UCSD-AML1 (cell line): ENCODE results near the gene ANKRD33.
A peak's percentile ranks its signal among the peaks of the same experiment; 100 is the strongest.
"Not testable (repeated sequence)": the region's sequence is repeated elsewhere in the genome, so short reads cannot be mapped to it uniquely, and the experiment has no call there.

ENCODE experiments used
- DNase-seq: peaks from one replicate; lab custom pipeline; 2025; ENCODE audit not compliant: unreplicated experiment; lab: John Stamatoyannopoulos, UW

Gene ANKRD33

DNA sequence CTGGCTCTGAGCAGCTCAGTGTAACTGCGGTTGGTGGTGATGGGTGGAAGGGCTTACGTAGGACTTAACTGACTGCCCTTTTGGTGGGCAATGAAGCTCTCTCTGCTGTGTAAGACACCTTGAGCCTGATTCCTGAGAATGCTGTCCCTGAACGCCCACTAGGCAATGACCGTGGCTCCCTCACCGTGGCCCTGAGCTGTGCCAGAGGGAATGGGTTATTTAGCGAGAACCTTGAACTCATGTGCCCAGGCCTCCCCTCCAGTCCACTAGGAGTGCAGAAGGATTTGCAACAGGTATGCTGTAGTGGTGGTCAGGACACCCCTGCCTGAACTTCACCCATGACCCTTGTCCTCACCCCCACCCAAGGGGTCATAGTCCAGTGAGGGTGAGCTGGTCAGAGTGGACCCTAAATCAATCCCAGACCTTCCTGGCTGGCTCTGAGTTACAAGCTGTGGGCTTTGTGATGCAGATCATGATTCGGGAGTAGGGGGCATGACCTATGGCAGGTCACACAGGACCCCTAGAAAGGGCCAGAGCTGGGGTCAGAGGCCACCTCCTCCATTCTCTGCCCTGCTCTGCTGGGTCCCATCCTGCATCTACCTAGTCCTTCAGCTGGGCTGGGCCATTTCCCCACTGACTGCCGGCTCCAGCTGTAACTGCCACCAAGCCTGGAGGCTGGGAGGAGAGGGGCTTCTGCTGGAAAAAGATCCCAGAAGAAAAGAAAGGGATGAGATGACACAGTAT is 14.5 kb upstream of the ANKRD33 start:
- no peak for DNase-seq

DNA sequence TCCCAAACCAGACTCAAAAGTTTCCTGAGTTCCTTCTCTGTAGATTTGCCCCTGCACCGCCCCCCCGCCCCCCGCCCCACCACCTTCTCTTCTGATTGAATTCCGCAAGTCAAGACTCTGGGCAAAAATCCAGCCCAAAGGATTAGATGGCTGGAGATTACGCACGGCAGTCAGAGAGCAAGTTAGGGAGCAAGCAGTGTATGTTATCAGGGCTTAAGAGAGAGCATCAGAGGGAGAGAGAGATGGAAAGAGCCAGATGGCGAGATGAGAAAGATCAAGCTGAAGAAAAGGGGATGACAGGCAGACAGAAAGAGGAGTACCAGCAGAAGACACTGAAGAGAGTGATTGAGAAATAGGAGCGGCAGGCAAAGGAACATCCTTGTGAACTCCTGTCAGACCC is 13.9 kb upstream of the ANKRD33 start:
- no peak for DNase-seq

DNA sequence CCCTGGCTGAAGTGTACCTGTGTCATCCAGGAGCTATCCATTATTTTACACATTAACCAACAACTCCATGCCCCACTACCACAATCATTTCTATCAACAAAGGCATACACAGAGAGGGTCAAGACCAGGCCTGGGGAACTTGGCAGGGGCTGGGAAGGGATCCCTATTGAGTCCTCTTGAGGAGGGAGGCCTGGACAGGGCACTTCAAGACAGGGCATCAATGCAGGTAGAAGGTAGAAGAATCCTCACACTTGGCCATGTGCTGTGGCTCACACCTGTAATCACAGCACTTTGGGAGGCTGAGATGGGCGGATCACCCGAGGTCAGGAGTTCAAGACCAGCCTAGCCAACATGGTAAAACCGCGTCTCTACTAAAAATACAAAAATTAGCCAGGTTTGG is 13.4 kb upstream of the ANKRD33 start:
- DNase-seq, result no peak

DNA sequence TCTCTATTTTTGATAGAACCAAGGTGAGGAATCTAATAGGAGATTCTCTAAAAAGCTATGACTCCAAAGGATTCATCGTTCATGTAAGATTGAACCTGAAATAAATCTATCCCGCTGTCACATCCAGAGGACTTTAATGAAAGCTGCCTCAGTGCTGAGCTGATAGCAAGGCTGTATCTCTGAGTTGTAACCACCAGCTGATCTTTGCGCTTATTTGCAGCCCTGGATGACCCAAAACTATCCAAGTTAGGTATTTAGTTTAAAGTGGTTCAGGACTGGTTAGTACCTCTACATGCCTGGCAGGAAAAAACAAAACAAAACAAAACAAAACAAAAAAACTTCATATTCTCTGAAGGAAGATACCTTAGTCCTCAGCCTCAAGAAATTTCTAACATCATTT is 8.8 kb upstream of the ANKRD33 start:
- DNase-seq, result no peak

- no peak for DNase-seq
Measured at GRCh38 chr12:51883295-51883694, 4.6 kb upstream of the ANKRD33 start.

GRCh38 chr12:51883998-51884675 is 3.8 kb upstream of the ANKRD33 start:
- DNase-seq, result no peak

- no peak for DNase-seq
Measured at GRCh38 chr12:51884676-51885229, 3.1 kb upstream of the ANKRD33 start.

DNA sequence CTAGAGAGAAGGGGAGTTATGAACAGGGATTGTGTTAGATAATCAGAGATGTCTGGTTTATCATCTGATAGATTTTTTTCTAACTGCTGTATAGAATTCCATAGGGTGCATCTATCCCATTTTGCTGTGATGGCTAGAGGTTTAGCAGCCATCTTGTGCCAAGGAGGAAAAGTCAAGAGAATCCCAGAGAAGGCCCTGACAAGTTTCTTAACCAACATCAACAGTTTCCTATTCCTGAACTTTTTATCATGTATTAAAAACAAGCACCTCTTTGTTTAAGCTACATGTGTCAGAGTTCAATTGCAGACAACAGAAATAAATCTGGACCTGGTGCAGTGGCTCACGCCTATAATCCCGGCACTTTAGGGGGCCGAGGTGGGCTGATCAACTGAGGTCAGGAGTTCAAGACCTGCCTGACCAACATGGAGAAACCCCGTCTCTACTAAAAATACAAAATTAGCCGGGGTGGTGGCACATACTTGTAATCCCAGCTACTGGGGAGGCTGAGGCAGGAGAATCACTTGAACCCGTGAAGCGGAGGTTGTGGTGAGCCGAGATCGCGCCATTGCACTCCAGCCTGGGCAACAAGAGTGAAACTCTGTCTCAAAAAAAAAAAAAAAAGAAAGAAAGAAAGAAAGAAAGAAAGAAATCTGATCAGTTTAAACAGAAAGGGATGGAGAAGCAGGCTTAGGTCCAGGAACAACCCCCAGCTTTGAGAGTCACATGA is 2.4 kb upstream of the ANKRD33 start:
- not testable (repeated sequence) for DNase-seq

GRCh38 chr12:51886021-51886710 is 1.7 kb upstream of the ANKRD33 start:
- DNase-seq, result peak; percentile 65

DNA sequence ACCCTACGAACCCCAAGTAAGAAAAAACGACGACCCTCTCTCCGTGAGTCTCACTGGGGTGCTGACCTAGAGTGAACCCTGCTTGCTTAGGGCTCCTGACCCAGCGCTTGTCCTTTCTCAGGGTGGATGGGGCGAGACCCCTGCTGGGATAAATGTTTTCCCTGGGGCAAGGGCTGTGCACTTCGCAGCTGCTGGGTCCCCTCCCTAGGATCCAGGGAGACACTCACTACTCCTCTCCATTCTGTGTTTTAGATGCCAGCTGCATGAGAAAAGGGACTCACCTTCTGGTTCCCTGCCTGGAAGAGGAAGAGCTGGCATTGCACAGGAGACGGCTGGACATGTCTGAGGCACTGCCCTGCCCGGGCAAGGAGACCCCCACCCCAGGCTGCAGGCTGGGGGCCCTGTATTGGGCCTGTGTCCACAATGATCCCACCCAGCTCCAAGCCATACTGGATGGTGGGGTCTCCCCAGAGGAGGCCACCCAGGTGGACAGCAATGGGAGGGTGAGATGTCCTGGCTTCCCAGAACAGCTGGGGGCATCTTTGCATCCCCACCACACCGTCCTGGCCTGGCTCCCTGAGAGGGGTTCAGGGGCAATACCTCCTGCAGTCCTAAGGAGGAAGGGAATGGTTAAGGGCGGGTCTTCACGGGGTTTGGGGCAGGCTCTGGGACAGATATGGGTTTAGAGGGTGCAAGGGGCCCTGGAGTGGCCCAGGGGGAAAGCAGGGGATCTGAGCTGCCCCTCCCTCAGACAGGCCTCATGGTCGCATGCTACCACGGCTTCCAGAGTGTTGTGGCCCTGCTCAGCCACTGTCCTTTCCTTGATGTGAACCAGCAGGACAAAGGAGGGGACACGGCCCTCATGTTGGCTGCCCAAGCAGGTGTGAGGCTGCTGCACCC is 663 bp downstream of the ANKRD33 start:
- DNase-seq, result no peak

DNA sequence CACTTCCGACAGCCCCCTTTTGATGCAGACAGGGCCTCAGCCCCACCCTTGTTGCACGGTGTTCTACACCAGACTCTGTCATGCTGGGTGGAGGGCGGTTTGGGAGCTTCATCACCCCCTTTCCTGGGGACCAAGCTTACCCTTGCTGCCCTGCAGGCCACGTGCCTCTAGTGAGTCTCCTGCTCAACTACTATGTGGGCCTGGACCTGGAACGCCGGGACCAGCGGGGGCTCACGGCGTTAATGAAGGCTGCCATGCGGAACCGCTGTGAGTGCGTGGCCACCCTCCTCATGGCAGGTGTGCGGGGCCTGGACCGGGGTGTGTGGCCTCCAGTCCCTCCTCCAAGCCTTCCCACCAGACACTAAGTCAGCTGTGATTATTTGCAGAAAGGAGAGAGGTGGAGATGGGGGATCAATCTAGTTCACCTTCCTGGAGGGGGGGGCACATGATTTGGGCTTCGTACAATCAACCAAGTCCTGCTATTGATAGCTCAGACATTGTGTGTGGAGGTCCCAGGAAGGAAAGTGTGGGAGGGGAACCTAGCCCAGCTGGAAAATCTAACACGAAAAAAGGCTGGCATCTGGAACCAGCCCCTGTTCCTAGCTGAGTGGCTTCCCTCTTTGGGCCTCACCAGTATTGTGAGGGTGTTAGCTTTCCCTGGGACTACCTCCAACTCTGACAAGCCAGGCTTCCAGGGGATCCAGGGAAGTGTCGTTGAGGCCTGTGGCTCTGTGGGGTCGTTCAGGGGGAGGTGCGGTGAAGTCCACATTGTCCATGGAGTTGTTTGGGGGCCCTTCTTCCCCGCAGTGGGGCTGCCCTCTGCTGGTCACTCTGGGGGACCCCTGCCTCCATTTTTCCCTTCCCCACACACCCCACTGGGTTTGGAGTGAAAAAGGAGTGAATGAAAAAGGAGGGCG is 1.6 kb downstream of the ANKRD33 start:
- DNase-seq, result no peak

GRCh38 chr12:51890133-51890464 is 2.2 kb downstream of the ANKRD33 start:
- no peak for DNase-seq

DNA sequence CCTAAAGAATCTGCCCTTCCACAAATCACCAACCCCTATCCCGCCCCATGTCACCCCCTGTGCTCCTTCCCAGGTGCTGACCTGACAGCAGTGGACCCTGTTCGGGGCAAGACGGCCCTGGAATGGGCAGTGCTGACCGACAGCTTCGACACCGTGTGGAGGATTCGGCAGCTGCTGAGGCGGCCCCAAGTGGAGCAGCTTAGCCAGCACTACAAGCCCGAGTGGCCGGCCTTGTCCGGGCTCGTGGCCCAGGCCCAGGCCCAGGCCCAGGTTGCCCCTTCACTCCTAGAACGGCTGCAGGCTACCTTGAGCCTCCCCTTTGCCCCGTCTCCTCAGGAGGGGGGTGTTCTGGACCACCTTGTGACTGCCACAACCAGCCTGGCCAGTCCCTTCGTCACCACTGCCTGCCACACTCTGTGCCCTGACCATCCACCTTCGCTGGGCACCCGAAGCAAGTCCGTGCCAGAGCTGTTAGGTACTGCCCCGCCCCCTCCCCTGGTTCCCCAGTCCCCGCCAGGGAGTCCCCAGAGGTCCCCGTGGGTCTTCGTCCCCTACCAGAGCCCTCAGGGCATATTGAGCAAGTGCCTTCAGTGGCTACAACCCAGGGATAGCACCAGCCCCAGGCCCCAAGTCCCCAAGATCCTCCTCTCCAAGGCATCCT is 2.7 kb downstream of the ANKRD33 start:
- no peak for DNase-seq

DNA sequence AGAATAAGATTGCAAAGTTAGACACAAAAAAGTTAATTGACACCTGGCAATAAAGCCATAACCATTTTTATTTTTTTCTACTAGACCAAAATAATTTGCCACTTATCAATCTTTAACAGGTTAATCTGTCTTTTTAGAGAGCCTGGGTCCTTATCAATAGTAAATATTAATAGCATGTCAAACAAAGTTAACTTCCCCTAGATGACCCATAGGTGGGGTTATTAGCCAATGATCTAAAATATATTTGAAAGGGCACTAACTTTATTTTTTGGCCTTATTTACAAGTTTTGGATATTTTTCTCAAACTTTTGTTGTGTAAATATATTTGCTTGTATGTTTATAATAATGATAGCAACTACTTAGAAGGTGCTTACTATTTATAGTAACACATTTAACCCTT is 3.9 kb downstream of the ANKRD33 start:
- no peak for DNase-seq

DNA sequence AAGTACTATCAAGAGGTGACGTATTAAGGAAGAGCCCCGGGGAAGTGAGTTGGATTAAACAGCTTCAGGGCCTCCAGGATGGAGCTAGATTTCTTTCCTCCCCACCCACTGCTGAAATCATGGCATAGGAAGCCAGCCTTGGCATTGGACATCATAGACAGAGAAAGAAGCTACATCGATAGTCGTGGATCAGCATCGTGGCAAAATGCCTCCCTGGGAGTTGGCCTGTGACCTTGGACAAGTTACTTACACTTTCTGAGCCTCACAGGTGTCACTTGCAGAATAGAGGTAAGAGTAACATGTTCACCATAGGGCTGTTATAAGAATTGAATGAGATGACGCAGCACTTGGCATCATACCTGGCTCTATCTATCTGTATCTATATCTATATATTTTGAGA is 5.9 kb downstream of the ANKRD33 start:
- DNase-seq, result no peak

GRCh38 chr12:51895378-51896135 is 7.7 kb downstream of the ANKRD33 start:
- no peak for DNase-seq

DNA sequence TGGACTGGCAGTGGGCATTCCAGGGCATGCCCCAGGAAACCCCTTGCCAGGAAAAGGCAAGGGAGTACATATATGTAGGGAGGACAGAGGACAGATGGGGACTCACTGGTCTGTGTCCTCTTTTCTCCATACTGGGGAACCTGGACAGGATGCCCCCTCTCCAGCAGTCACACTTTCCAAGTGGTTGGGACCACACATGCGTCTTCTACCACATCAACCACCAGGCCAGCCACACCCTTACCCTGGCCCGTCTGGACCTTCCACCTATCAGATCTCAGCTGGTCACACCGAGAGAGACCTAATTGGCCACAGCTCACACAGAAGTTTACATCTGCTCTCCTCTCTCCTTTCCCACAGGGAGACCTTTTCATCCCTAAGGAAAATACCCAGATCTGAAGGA is 8.3 kb downstream of the ANKRD33 start:
- DNase-seq, result no peak

GRCh38 chr12:51897181-51897580 is 9.3 kb downstream of the ANKRD33 start:
- DNase-seq, result no peak
